Vagina (tissue), 2 donors: ENCODE results near the gene MRPS35. TPM values are rescaled to one million over a fixed set of nuclear protein-coding genes. Genes with fewer than 3 reads are reported as not detected.
"Not testable (repeated sequence)": the region's sequence is repeated elsewhere in the genome, so short reads cannot be mapped to it uniquely, and the experiment has no call there.

Source experiments
- DNase-seq, 2 donors: peaks; one replicate each; pipeline ENCODE4 v3.0.0-alpha.2; 2017; ENCODE audit errors: extremely low spot score in 2 of 2
- H3K27ac ChIP-seq: fragments of 200-600 bp; sonication (generic); one replicate; pipeline ENCODE4 v1.5.1; 2019
- H3K27me3 ChIP-seq: fragments of 200-600 bp; sonication (generic); one replicate; pipeline ENCODE4 v1.5.1; 2019
- H3K36me3 ChIP-seq, 2 donors: fragments of 200-600 bp; sonication (generic); one replicate each; pipeline ENCODE4 v1.5.1; 2017 to 2019
- H3K4me1 ChIP-seq: fragments of 200-600 bp; sonication (generic); one replicate; pipeline ENCODE4 v1.5.1; 2019
- H3K4me3 ChIP-seq, 2 donors: fragments of 200-600 bp; sonication (generic); 1 replicate in 1 of 2; 2 replicates in 1 of 2; pipeline ENCODE4 v1.5.1; 2016 to 2019
- H3K9me3 ChIP-seq: fragments of 200-600 bp; sonication (generic); one replicate; pipeline ENCODE4 v1.5.1; 2019
- CTCF ChIP-seq, 3 experiments: fragments of 450-650 bp in 2 of 3; fragments of 200-600 bp in 1 of 3; sonication (generic) in 1 of 3; IDR thresholded peaks; one replicate each; pipeline ENCODE4 v1.5.1; 2017 to 2019; ENCODE audit warnings: antibody characterized with exemption in 3 of 3, mild to moderate bottlenecking in 2 of 3, moderate library complexity in 2 of 3
- POLR2A ChIP-seq, 2 donors: fragments of 450-650 bp; IDR thresholded peaks; one replicate each; pipeline ENCODE4 v1.6.1; 2017; ENCODE audit warnings: antibody characterized with exemption in 2 of 2, mild to moderate bottlenecking in 2 of 2, moderate library complexity in 2 of 2
- POLR2AphosphoS5 ChIP-seq, 2 donors: sonication (generic); formaldehyde crosslinking; IDR thresholded peaks; one replicate each; pipeline ENCODE4 v1.9.0; 2017; ENCODE audit warnings: antibody characterized with exemption in 2 of 2, mild to moderate bottlenecking in 2 of 2, low read depth in 1 of 2; ENCODE audit not compliant: insufficient read depth in 1 of 2
- intact Hi-C: fragments of 100-400 bp; cut with DNase I; formaldehyde crosslinking; loops from one replicate; pipeline ENCODE4 v1.15.1; 2023
- total RNA-seq: library from RNA; depleted of rRNA; stranded (reverse); fragments of >200 nt; gene quantifications from one replicate; pipeline ENCODE4 v1.2.3, GENCODE V29; 2016

The MRPS35 gene
- total RNA-seq, 1 donor from 2014 or later = 25.3 TPM

GRCh38 chr12:27743601-27744000 lies 33.0 kb downstream of the MRPS35 start:
- intact Hi-C loops = no loop called here

GRCh38 chr12:27745734-27746133 lies 35.1 kb downstream of the MRPS35 start:
- DNase-seq, H3K27ac ChIP-seq, H3K9me3 ChIP-seq, H3K27me3 ChIP-seq, intact Hi-C loops, H3K4me1 ChIP-seq, H3K4me3 ChIP-seq: not testable (repeated sequence)
- H3K36me3 ChIP-seq = peaks cover 0 to 16% of the 10 kb centered on the region in 2 donors

More at GRCh38 chr12:27743601-27744000, 33.0 kb downstream of the MRPS35 start:
- Histone ChIP-seq H3K27ac (no peak overlapping the region), H3K4me3 (no peak overlapping the region), H3K4me1 (peaks cover 9% of the 10 kb centered on the region), H3K27me3 (no peaks in the 10 kb centered on the region), H3K9me3 (no peaks in the 10 kb centered on the region), H3K36me3 (peaks cover 0 to 22% of the 10 kb centered on the region in 2 donors)
- TF ChIP-seq CTCF (IDR thresholded peaks at IDR 0.05) = no peak
- no peak for TF ChIP-seq POLR2AphosphoS5 (IDR thresholded peaks at IDR 0.05; ENCODE audit: insufficient read depth in 1 of 2, low read depth in 1 of 2)
- TF ChIP-seq POLR2A (IDR thresholded peaks at IDR 0.05) = no peak
- DNase-seq = no peak

- DNase-seq = no peak
- Histone ChIP-seq H3K9me3 (no peaks in the 10 kb centered on the region), H3K27ac (peak overlapping the region; percentile 80), H3K4me1 (peaks cover 9% of the 10 kb centered on the region), H3K27me3 (no peaks in the 10 kb centered on the region), H3K36me3 (peaks cover 0 to 12% of the 10 kb centered on the region in 2 donors), H3K4me3 (no peak overlapping the region)
- TF ChIP-seq POLR2A (IDR thresholded peaks at IDR 0.05) = no peak
- no peak for TF ChIP-seq CTCF (IDR thresholded peaks at IDR 0.05)
- TF ChIP-seq POLR2AphosphoS5 (IDR thresholded peaks at IDR 0.05; ENCODE audit: insufficient read depth in 1 of 2, low read depth in 1 of 2) = no peak
- intact Hi-C loops = no loop called here
Observed at GRCh38 chr12:27747111-27747820, 36.6 kb downstream of the MRPS35 start.

GRCh38 chr12:27751386-27752047 lies 40.9 kb downstream of the MRPS35 start:
- Histone ChIP-seq H3K4me1 (peaks cover 9% of the 10 kb centered on the region), H3K36me3 (peaks cover 0 to 16% of the 10 kb centered on the region in 2 donors), H3K4me3 (no peak overlapping the region), H3K9me3 (no peaks in the 10 kb centered on the region), H3K27me3 (no peaks in the 10 kb centered on the region), H3K27ac (no peak overlapping the region)
- no peak for TF ChIP-seq POLR2A (IDR thresholded peaks at IDR 0.05)
- peak in 1 of 2 donors; percentile 13 for TF ChIP-seq POLR2AphosphoS5 (IDR thresholded peaks at IDR 0.05; ENCODE audit: insufficient read depth in 1 of 2, low read depth in 1 of 2)
- intact Hi-C loops = no loop called here
- DNase-seq = no peak

GRCh38 chr12:27754795-27755194 lies 44.2 kb downstream of the MRPS35 start:
- Histone ChIP-seq H3K36me3 (peaks cover 0 to 18% of the 10 kb centered on the region in 2 donors), H3K4me1 (no peaks in the 10 kb centered on the region), H3K9me3 (no peaks in the 10 kb centered on the region), H3K27ac (no peak overlapping the region), H3K4me3 (no peak overlapping the region), H3K27me3 (no peaks in the 10 kb centered on the region)
- intact Hi-C loops = no loop called here
- DNase-seq = no peak
- TF ChIP-seq POLR2A (IDR thresholded peaks at IDR 0.05) (no peak), POLR2AphosphoS5 (IDR thresholded peaks at IDR 0.05; ENCODE audit: insufficient read depth in 1 of 2, low read depth in 1 of 2) (no peak), CTCF (IDR thresholded peaks at IDR 0.05) (no peak)

- Histone ChIP-seq H3K27me3 (no peaks in the 10 kb centered on the region), H3K27ac (no peak overlapping the region), H3K36me3 (peaks cover 0 to 18% of the 10 kb centered on the region in 2 donors), H3K4me3 (no peak overlapping the region), H3K4me1 (no peaks in the 10 kb centered on the region), H3K9me3 (no peaks in the 10 kb centered on the region)
- intact Hi-C loops = no loop called here
- TF ChIP-seq POLR2A (IDR thresholded peaks at IDR 0.05) = no peak
- TF ChIP-seq CTCF (IDR thresholded peaks at IDR 0.05) = no peak
- no peak for TF ChIP-seq POLR2AphosphoS5 (IDR thresholded peaks at IDR 0.05; ENCODE audit: insufficient read depth in 1 of 2, low read depth in 1 of 2)
- no peak for DNase-seq
Observed at GRCh38 chr12:27756670-27757195, 46.1 kb downstream of the MRPS35 start.
